OCI-LY7 (cell line): ENCODE data around the gene ENAH.

Experiments
- EZH2phosphoT487 ChIP-seq: fragments of 200-600 bp; sonication (generic); IDR thresholded peaks from 2 replicates; pipeline ENCODE4 v1.6.1; 2018; ENCODE audit warnings: low read depth, borderline replicate concordance, mild to moderate bottlenecking, mixed run types, antibody characterized with exemption, low read length, moderate library complexity, mixed read lengths
- TF ChIP-seq, protein P1 (sequence below): fragments of 200-600 bp; sonication (generic); conservative IDR thresholded peaks from 2 replicates; pipeline ENCODE4 v1.5.1; 2014; ENCODE audit warnings: mild to moderate bottlenecking, antibody characterized with exemption, low read length, moderate library complexity, mixed read lengths

GRCh38 chr1:225651872-225652728 is 823 bp downstream of the ENAH start:
- TF ChIP-seq, protein P1, sequence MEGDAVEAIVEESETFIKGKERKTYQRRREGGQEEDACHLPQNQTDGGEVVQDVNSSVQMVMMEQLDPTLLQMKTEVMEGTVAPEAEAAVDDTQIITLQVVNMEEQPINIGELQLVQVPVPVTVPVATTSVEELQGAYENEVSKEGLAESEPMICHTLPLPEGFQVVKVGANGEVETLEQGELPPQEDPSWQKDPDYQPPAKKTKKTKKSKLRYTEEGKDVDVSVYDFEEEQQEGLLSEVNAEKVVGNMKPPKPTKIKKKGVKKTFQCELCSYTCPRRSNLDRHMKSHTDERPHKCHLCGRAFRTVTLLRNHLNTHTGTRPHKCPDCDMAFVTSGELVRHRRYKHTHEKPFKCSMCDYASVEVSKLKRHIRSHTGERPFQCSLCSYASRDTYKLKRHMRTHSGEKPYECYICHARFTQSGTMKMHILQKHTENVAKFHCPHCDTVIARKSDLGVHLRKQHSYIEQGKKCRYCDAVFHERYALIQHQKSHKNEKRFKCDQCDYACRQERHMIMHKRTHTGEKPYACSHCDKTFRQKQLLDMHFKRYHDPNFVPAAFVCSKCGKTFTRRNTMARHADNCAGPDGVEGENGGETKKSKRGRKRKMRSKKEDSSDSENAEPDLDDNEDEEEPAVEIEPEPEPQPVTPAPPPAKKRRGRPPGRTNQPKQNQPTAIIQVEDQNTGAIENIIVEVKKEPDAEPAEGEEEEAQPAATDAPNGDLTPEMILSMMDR: no peak
- no peak for TF ChIP-seq EZH2phosphoT487
